GM12874 (cell line): ENCODE measurements around the gene KCNIP2.

Experiments used
- CTCF ChIP-seq: IDR thresholded peaks from 2 replicates; pipeline ENCODE4 v1.5.1; 2011; ENCODE audit warnings: low read depth, mild to moderate bottlenecking, control low read depth, low read length, moderate library complexity; ENCODE audit not compliant: insufficient read depth

The KCNIP2 gene

GRCh38 chr10:101784558-101784957, 59.0 kb downstream of the KCNIP2 start:
- TF ChIP-seq CTCF, result no peak

GRCh38 chr10:101783736-101784118, 59.9 kb downstream of the KCNIP2 start:
- no peak for TF ChIP-seq CTCF

GRCh38 chr10:101782811-101783735, 60.5 kb downstream of the KCNIP2 start, which contains the start of gene NPM3:
Gene NPM3, minus strand, starts transcription at chr10:101783446. Its CDS starts 56 bp downstream, at chr10:101783390.
- no peak for TF ChIP-seq CTCF

GRCh38 chr10:101781984-101782810, 61.4 kb downstream of the KCNIP2 start:
- no peak for TF ChIP-seq CTCF

- no peak for TF ChIP-seq CTCF
These were observed 62.0 kb downstream of the KCNIP2 start for GRCh38 chr10:101781655-101781983.

- TF ChIP-seq CTCF, result peak; percentile 93
These were observed 62.6 kb downstream of the KCNIP2 start for GRCh38 chr10:101780818-101781654.
